Hematopoietic multipotent progenitor cell treated with erythropoietin and hydrocortisone succinate and interleukin-3 and kit ligand, for 4 days (in vitro differentiated cells): ENCODE measurements around the gene PCCA.
"Not testable (repeated sequence)": the region's sequence is repeated elsewhere in the genome, so short reads cannot be mapped to it uniquely, and the experiment has no call there.

ENCODE experiments used
- DNase-seq: peaks from one replicate; pipeline ENCODE4 v3.0.0-alpha.2; 2015

The PCCA gene

GRCh38 chr13:100197591-100198365 is 108.9 kb downstream of the PCCA start:
- DNase-seq = no peak

- peak; percentile 43 for DNase-seq
These were observed 114.9 kb downstream of the PCCA start for GRCh38 chr13:100203696-100204367.

DNA sequence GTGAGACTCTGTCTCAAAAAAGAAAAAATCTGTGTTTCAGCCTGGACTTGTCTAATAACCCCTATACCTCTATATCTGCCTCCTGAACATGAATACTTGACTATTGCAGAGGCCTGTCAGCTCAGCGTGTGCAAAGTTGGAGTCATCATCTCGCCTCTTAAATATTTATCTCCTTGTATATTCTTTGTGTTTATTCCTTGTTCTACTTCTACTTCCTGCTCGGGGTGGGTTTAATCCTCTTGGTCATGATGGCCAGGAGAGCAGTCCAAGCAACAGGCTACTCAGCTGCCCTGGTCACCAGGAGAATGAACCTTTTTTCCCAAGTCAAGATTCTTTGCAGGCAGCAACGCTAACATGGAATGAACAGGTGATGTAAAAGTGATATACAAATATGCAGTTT is 119.1 kb downstream of the PCCA start:
- no peak for DNase-seq

DNA sequence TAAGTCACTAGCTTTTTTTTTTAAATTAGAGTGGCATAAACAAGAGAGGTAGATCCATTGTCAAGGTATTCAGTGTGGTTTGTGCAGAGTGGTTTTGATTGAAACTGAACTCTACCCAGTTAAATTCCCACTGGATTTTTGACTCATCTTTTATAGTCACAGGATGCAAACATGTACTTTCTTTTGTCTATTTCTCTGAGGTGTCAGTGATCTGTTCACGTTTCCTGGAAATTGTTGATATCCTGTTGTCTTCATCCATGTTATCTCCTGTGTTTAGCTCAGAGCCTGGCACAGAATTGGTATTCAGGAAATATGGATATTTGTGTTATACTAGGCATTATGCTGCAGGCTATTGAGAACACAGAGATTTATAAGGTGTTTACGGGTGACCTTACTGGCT is 119.7 kb downstream of the PCCA start:
- no peak for DNase-seq

GRCh38 chr13:100209857-100210825 is 121.2 kb downstream of the PCCA start:
- no peak for DNase-seq

DNA sequence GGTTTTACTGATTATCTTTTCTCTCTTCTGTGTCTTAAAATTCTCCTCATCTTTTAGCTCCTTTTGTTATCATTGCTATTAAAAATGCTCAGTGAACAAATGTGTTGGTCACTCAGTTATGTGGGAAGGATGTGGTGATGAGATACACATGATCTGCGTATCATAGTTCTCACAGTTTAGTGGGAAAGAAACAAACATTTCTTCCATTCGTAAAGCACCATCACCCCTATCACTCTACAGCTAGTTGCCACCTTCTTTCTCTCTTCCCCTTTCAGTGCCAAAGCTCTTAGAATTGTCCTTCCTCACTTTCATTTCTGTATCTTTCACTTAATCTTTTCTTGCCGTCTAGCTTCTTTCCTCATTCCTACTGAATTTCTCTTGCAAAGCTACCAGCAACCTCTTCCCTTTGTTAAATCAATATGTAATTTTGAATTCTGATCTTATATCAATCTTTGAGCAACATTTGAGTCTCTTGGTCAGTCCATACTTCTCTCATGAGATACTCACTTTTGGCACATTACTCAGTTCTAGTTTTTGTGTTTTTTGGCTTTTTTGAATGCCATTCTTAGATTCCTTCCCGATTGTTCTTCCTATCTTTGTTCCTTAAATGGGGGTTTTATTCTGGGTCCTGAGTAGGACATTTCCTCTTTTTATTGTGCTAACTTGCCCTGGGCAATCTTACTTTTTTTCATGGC is 122.3 kb downstream of the PCCA start:
- DNase-seq = no peak

DNA sequence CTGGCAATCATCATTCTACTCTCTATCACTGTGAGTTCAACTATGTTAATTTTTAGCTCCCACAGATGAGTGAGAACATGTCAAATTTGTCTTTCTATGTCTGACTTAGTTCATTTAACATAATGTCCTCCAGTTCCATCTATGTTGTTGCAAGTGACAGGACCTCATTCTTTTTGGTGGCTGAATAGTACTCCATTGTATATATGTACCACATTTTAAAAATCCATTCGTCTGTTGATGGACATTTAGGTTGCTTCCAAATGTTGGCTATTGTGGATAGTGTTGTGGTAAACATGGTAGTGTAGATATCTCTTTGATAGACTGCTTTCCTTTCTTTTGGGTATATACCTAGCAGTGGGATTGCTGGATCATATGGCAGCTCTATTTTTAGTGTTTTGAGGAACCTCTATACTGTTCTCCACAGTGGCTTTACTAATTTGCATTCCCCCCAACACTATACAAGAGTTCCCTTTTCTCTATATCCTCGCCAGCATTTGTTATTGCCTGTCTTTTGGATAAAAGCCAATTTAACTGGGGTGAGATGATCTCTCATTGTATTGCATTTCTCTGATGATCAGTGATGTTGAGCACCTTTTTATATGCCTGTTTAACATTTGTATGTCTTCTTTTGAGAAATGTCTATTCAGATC is 124.1 kb downstream of the PCCA start:
- DNase-seq = peak; percentile 38

DNA sequence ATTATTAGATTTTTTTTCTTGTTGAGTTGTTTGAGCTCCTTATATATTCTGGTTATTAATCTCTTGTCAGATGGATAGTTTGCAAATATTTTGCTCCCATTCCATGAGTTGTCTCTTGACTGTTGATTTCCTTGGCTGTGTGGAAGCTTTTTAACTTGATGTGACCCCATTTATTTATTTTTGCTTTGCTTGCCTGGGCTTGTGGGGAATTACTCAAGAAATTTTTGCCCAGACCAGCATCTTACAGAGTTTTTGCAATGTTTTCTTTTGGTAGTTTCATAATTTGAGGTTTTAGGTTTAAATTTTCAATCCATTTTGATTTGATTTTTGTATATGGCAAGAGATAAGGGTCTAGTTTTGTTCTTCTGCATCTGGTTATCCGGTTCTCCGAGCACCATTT is 124.7 kb downstream of the PCCA start:
- no peak for DNase-seq

DNA sequence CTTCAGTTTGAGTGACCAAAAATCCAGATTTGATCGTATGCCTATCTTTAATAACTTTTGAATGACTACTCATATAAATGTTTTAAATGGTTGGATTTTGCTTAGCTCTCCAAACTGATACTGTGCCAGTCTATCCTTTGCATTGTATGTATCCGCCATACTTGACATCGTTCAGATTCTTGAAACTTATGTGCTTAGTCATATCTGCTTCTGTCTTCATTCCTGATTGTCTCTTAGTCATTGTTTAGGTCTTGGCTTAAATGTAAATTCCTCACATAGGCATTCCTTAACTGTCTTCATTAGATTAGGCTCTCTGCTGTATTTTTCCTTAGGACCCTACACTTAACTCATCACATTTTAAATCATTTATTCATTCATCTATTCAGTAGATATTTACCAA is 126.0 kb downstream of the PCCA start:
- DNase-seq = no peak

DNA sequence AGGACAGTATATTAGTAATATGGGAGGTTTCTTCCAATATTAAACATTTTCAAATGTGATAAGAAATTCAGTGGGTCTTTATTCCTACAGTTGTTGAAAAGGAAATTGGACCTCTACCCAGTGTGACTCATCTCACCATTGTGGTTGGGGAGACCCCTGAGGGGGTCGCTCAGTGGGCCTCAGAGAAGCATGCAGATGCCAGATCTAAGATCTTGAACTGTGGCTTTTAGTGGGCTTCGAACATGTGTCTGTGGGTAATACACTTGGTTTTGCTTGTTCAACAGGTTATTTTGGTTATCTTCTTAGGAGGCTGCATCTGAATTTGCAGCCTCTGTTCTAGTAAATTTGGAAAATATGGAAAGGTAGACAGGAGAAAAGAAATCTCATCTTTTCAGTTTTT is 132.3 kb downstream of the PCCA start:
- DNase-seq = no peak

GRCh38 chr13:100223966-100224530 is 135.2 kb downstream of the PCCA start:
- DNase-seq = not testable (repeated sequence)

- DNase-seq = no peak
These were observed 140.7 kb downstream of the PCCA start for GRCh38 chr13:100229603-100230002.

- no peak for DNase-seq
These were observed 141.9 kb downstream of the PCCA start for GRCh38 chr13:100230769-100231149.

DNA sequence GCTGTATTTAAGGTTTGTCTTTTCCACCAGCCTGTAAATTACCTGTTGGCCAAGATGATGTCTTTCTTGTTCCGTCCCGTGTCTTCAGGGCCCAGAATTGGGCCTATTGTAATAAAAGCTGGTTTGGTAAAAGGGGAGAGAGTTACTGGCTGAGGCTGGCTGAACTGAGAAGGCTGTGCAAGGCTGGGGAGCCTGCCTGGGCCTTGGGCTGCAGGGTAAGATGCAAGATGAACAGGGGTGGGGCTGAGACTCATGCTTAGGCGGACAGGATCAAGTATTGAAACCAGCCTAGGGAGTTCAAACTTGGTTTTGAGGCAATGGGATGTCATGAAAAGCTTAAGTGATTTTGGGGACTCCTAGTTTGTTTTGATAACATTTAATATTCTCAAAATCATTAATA is 142.3 kb downstream of the PCCA start:
- DNase-seq = no peak

GRCh38 chr13:100234006-100234405 is 145.1 kb downstream of the PCCA start:
- peak; percentile 22 for DNase-seq

- no peak for DNase-seq
These were observed 145.7 kb downstream of the PCCA start for GRCh38 chr13:100234524-100235136.

- DNase-seq = peak; percentile 70
These were observed 146.5 kb downstream of the PCCA start for GRCh38 chr13:100235311-100235901.

DNA sequence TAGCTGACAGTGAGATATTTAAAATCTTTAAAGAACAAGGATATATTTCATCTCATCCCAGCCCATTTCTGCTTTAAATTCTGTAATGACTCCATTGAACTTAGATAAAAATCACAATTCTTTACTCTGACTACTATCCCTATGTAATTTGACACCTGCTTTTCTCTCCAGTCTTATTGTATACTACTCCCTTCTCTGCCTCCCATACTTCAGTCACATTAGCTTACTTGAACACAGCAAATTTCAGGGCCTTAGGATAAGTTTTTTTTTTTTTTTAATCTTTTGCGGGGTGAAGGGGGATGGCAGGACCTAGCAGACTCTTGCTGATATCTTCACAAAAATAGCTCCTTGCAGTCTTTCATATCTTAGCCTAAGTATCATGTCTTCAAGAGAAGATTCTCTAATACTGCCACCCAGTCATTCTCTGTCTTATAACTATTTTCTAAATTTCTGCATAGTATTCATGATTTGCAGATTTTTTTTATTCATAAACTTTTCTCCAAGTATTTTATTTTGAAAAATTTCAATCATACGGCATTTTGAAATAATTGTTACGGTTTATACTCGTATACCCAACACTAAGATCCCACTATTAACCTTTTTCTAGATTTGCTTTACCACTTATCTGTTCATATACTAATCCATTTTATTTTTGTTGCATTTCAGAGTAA is 151.4 kb downstream of the PCCA start:
- no peak for DNase-seq

DNA sequence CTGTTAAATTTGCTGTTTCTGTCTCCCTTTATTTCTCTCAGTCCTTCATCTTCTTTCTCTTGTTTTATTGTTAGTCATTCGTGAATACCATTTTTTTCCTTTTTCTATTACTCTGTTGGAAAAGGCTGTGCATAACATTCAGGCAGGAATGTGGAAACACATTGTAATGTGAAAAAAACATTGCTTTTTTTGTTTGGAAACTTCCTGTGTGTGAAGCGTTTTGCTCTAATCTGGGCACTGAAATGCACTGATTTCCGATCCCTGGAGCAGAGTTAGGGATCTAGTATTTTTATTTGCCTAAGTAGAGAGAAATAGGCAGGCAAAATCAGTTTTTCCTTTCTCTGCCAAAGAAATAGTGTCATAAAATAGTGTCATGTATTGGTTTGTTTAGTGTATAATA is 155.5 kb downstream of the PCCA start:
- DNase-seq = no peak

DNA sequence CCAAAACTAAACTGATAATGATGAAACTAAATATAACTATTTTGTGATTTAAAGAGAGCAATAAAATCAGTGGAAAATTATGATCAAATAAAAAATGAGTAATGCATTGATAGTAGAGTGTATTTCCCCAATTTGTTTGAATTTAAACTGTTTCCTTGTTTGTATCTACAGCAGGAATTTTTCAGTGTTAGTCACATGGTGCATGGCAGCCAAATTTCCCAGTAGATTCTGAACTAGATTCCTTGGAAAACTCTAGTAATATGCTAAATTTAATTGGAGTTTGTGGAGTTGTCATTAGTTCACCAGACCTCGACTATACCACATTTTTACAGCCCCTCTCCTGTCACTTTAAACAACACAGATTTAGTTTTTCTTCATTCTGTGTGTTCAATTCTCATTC is 156.2 kb downstream of the PCCA start:
- DNase-seq = no peak
